T-helper 1 cell treated with Interleukin-12 subunit alpha and Interleukin-12 subunit beta and Interleukin-4 antibody, amounts not matched to agents 30 ng/mL and 1 ng/mL, for 36 hours (primary cell): ENCODE measurements around the gene RNF149. TPM values are rescaled to one million over a fixed set of nuclear protein-coding genes. Genes with fewer than 3 reads are reported as not detected.
"Not testable (repeated sequence)": the region's sequence is repeated elsewhere in the genome, so short reads cannot be mapped to it uniquely, and the experiment has no call there.

Experiments used
- intact Hi-C: fragments of 100-400 bp; cut with micrococcal nuclease; formaldehyde crosslinking; loops from one replicate; pipeline ENCODE4 v1.15.1; 2024
- total RNA-seq: library from RNA; stranded (reverse); gene quantifications from 2 replicates; pipeline ENCODE4 v1.2.3, GENCODE V29; 2022

RNF149 gene
- total RNA-seq, 1 donor from 2014 or later: 117 TPM

DNA sequence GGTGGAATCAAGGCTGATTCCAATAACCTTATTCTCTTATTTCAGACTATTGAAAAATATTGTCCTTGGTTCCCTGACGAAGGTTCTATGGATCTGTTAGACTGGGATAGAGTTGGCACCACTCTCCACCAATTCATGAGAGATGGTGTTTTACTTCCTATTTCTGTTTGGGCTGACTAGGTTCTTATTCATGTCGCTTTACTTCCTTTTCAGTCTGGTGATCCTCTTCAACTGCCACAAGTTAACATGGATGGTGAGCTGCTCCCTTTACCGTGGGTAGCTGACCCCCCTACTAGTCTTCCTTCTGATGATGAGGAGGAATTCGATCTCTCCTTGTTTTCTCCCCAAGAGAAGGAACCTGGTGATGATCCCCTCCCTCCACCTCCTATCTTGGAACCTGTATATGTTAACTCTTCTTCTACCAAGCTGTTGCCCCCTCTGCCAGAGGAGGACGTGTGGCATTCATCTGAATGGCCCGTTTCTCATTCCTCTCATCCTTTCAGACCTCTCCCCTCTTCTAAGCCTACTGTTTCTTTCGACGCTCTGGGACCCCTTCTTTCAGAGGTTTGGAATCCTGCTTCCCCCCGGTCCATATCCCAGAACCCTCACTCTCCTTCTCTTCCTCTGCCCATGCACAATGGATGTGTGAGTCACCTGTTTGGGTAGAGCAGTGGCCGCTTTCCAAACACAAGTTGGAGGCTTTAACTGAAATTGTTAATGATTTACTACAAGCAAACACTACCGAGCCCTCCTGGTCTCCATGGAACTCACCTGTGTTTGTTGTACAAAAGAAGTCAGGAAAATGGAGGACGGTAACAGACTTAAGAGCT, 69.4 kb downstream of the RNF149 start:
- intact Hi-C loops: no loop called here

DNA sequence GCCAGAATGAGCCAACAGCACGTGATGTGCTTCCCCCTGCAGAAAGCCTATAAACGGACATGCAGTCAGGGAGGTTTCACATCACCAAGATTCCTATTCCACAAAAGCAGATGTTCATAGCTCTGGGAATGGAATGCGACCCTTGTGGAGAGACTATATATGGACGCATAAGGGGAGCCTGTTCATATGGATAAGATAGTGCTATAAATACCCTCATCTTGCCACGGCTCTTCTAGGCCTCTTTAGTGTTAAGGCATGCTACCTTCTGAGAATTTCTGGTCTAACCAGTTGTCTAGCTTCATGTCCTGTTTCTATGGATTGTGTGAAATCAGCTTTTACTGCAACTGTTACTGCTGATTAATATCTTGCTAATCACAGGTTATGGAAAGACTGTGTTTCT, 70.6 kb downstream of the RNF149 start:
- intact Hi-C loops: not testable (repeated sequence)

DNA sequence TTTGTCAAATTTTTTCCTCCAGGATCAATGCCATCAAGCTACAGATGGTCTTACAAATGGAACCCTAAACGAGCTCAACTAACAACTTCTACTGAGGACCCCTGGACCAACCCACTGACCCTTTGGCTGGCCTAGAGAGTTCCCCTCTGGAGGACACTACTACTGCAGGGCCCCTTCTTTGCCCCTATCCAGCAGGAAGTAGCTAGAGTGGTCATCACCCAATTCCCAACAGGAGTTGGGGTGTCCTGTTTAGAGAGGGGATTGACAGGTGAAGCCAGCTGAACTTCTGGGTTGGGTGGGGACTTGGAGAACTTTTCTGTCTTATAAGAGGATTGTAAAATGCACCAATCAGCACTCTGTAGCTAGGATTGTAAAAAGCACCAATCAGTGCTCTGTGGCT, 72.5 kb downstream of the RNF149 start:
- intact Hi-C loops: not testable (repeated sequence)

DNA sequence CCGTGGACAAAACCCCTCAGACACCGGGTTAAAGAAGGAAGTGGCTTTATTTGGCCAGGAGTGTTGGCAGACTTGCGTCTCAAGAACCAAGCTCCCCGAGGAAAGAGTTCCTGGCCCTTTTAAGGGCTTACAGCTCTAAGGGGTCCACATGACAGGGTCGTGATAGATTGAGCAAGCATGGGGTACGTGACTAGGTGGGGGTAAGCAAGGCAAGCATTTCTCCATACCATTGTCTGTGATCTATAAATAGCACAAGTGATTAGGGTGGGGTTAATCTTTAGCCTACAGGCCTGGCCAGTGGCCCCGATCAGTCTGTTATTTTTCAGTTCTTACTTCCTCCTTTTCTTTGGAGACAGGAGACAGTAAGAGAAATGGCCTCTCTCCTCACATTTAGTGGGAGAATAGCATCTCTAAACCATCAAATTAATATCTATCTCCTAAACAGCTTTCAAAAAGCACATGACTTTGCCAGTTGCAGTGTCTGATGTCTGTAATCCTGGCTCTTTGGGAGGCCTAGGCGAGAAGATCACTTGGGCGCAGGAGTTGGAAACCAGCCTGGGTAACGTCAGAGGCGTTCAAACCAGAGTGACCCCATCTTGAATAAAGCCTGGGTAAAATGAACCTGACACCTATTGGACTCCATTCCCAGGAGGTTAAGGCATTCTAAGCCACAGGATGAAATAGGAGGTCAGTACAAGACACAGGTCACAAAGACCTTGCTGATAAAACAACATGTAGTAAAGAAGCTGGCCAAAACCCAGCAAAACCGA, 74.1 kb downstream of the RNF149 start:
- intact Hi-C loops: no loop called here

DNA sequence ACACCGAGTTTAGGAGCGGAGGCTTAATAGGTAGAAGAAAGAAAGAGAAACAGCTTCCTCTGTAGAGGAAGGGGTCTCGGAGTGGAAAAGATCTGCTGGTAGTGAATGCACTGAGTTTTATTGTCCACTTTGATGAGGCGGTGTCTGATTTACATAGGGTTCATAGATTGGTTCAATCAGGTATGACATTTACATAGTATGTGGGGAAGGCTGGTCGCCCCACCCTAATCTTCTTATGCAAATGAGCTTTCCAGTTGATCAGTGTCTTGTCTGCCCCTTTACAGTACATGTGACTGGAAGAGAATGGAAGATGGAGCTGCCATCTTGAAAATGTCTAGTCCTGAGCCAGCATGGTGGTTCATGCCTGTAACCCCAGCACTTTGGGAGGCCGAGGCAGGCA, 75.7 kb downstream of the RNF149 start:
- intact Hi-C loops: no loop called here

DNA sequence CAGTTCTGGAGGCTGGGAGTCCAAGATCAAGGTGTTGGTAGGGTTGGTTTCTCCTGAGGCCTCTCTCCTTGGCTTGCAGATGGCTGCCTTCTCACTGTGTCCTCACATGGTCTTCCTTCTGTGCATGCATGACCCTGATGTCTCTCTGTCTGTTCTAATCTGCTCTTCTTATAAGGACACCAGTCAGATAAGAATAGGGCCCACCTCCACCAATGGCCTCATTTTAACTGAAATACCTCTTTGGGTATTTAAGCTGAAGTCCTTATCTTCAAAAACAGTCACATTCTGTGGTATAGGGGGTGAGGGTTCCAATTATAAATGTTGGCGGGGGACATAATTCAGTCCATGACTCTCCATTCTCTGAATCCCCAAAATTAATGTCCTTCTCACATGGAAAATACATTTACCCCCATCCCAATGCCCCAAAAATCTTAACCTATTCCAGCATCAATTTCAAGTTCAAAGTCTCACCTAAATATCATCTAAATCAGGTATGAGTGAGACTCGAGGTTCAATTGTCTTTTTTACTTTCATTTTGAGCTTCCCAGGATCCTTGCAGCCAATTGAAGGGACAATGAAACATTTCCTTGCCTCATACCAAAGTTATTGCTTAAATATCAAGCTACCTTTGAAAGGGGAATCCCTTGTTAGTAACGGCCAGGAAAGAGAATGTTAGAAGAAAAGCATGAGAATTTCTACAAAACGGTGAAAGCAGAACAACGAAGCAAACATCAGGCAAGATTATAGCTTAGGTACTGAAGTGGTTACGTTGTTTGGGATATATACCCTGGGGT, 76.4 kb downstream of the RNF149 start:
- intact Hi-C loops: no loop called here

DNA sequence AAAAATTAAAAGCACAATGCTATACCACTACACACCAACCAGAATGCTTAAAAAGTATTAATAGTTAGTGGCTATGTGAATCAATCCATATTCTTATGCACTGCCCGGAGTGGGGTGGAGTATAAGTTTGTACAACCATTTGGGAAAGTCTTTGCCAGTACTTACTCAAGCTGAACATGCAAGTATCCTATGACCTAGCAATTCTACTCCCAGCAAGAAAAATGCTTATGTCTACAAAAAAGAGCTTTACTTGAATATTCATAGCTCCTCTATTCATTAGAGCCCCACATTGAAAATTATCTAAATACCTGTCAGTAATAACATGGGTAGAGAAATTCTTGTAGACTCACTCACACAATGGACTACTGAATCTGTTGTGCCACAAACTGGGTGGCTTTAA, 77.3 kb downstream of the RNF149 start:
- intact Hi-C loops: no loop called here

DNA sequence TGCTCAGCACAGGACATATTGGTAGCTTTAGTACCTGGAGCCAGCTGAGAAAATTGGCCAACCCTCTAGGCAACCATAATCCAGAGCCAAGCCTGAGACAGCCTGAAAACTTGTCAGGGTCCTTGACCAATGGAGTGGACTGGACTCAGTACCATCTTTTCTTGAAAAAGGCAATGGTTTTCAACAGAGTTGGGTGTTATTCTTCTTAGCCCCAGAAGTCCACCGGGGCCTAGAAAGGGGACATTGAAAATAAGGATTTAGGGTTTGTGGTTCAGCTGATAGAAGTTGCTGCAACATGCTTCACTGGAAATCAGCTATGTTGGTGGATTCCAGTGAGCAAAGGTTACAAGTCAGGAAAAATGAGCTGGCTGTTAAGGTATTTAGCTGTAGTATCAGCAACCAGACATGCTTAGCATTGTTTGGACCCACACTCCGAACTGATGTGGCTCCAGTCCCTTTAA, 77.9 kb downstream of the RNF149 start:
- intact Hi-C loops: no loop called here

Other genes with a start within 250 kb of the RNF149 start
- gene TBC1D8, start 157.3 kb downstream of the RNF149 start, total RNA-seq: 0.51 and 0.88 TPM in 2 replicates
- gene CNOT11, start 55.8 kb downstream of the RNF149 start, total RNA-seq: 66.2 and 68.7 TPM in 2 replicates
- 0.24 and 0.25 TPM in 2 replicates for gene CREG2, start 78.8 kb upstream of the RNF149 start, total RNA-seq
- gene RFX8, start 166.4 kb upstream of the RNF149 start, total RNA-seq: 2.8 and 4.3 TPM in 2 replicates